H9 (cell line): ENCODE measurements around the gene PIP5KL1. TPM values are rescaled to one million over a fixed set of nuclear protein-coding genes. Genes with fewer than 3 reads are reported as not detected.
A peak's percentile ranks its signal among the peaks of the same experiment; 100 is the strongest.

Experiments
- DNase-seq: peaks from one replicate; pipeline ENCODE4 v3.0.0-alpha.2; 2017
- H2AFZ ChIP-seq: one replicate; pipeline ENCODE4 v1.6.1; 2013; ENCODE audit warnings: mild to moderate bottlenecking, low read length, control low read depth, moderate library complexity
- H2AK5ac ChIP-seq: 2 replicates; pipeline ENCODE4 v1.6.1; 2013; ENCODE audit warnings: low read length, control low read depth, mixed read lengths; ENCODE audit not compliant: insufficient read length
- H2BK120ac ChIP-seq: one replicate; pipeline ENCODE4 v1.6.1; 2013; ENCODE audit warnings: low read depth, mild to moderate bottlenecking, low read length, control low read depth, inconsistent platforms; ENCODE audit not compliant: poor library complexity, severe bottlenecking
- H2BK12ac ChIP-seq: 2 replicates; pipeline ENCODE4 v1.6.1; 2013; ENCODE audit warnings: low read length, control low read depth, mixed read lengths, low read depth; ENCODE audit not compliant: insufficient read length
- H2BK15ac ChIP-seq: 2 replicates; pipeline ENCODE4 v1.6.1; 2013; ENCODE audit warnings: low read depth, low read length, control low read depth
- H2BK20ac ChIP-seq: one replicate; pipeline ENCODE4 v1.6.1; 2013; ENCODE audit warnings: low read depth, mild to moderate bottlenecking, low read length, control low read depth, inconsistent platforms; ENCODE audit not compliant: poor library complexity, severe bottlenecking
- H2BK5ac ChIP-seq: 2 replicates; pipeline ENCODE4 v1.6.1; 2013; ENCODE audit warnings: low read length, control low read depth, mixed read lengths; ENCODE audit not compliant: insufficient read length
- H3K14ac ChIP-seq: 2 replicates; pipeline ENCODE4 v1.6.1; 2013; ENCODE audit warnings: low read length, control low read depth; ENCODE audit not compliant: insufficient read depth
- H3K18ac ChIP-seq: 2 replicates; pipeline ENCODE4 v1.6.1; 2013; ENCODE audit warnings: low read depth, mild to moderate bottlenecking, mixed read lengths, low read length, control low read depth; ENCODE audit not compliant: insufficient read length
- H3K23ac ChIP-seq: 2 replicates; pipeline ENCODE4 v1.6.1; 2013; ENCODE audit warnings: low read length, control low read depth, mixed read lengths, low read depth; ENCODE audit not compliant: insufficient read length
- H3K23me2 ChIP-seq: 2 replicates; pipeline ENCODE4 v1.6.1; 2013; ENCODE audit warnings: low read depth, mild to moderate bottlenecking, mixed read lengths, low read length, control low read depth; ENCODE audit not compliant: insufficient read length, poor library complexity, severe bottlenecking
- H3K27ac ChIP-seq: 2 replicates; pipeline ENCODE4 v1.5.1; 2013; ENCODE audit warnings: low read length, control low read depth, mixed read lengths, low read depth; ENCODE audit not compliant: insufficient read length
- H3K27me3 ChIP-seq: 2 replicates; pipeline ENCODE4 v1.6.1; 2013; ENCODE audit warnings: low read length, control low read depth, inconsistent platforms; ENCODE audit not compliant: insufficient read depth
- H3K4ac ChIP-seq: 2 replicates; pipeline ENCODE4 v1.6.1; 2013; ENCODE audit warnings: low read depth, mild to moderate bottlenecking, control low read depth, inconsistent platforms, low read length, moderate library complexity
- H3K4me1 ChIP-seq: 2 replicates; pipeline ENCODE4 v1.6.1; 2013; ENCODE audit warnings: low read length, control low read depth, inconsistent platforms; ENCODE audit not compliant: insufficient read depth
- H3K4me2 ChIP-seq: 2 replicates; pipeline ENCODE4 v1.6.1; 2013; ENCODE audit warnings: low read length, control low read depth, mixed read lengths; ENCODE audit not compliant: insufficient read length, insufficient read depth
- H3K56ac ChIP-seq: 2 replicates; pipeline ENCODE4 v1.6.1; 2013; ENCODE audit warnings: low read depth, mild to moderate bottlenecking, mixed read lengths, low read length, control low read depth; ENCODE audit not compliant: insufficient read length
- H3K79me1 ChIP-seq: 2 replicates; pipeline ENCODE4 v1.6.1; 2013; ENCODE audit warnings: low read depth, mild to moderate bottlenecking, moderate library complexity, low read length, control low read depth, inconsistent platforms; ENCODE audit not compliant: insufficient read depth, poor library complexity, severe bottlenecking
- H3K79me2 ChIP-seq: 2 replicates; pipeline ENCODE4 v1.6.1; 2013; ENCODE audit warnings: low read length, control low read depth, inconsistent platforms; ENCODE audit not compliant: insufficient read depth
- H3K9ac ChIP-seq: 2 replicates; pipeline ENCODE4 v1.6.1; 2013; ENCODE audit warnings: low read length, control low read depth, mixed read lengths; ENCODE audit not compliant: insufficient read length; ENCODE audit errors: extremely low read depth
- H3K9me3 ChIP-seq: one replicate; pipeline ENCODE4 v1.6.1; 2013; ENCODE audit warnings: low read depth, low read length, inconsistent platforms; ENCODE audit not compliant: control insufficient read depth
- H3T11ph ChIP-seq: one replicate; pipeline ENCODE4 v1.6.1; 2013; ENCODE audit warnings: mild to moderate bottlenecking, low read length, control low read depth, inconsistent platforms
- H4K20me1 ChIP-seq: one replicate; pipeline ENCODE4 v1.6.1; 2013; ENCODE audit not compliant: control insufficient read depth, insufficient read length, insufficient read depth
- H4K5ac ChIP-seq: 2 replicates; pipeline ENCODE4 v1.6.1; 2013; ENCODE audit warnings: low read depth, mild to moderate bottlenecking, mixed read lengths, low read length, control low read depth; ENCODE audit not compliant: insufficient read length
- H4K8ac ChIP-seq: replicated peaks from 2 replicates; pipeline ENCODE4 v1.6.1; 2013; ENCODE audit warnings: low read length, control low read depth, mixed read lengths, low read depth; ENCODE audit not compliant: insufficient read length
- H4K91ac ChIP-seq: 2 replicates; pipeline ENCODE4 v1.6.1; 2013; ENCODE audit warnings: low read depth, mild to moderate bottlenecking, moderate library complexity, mixed read lengths, low read length, control low read depth; ENCODE audit not compliant: insufficient read length
- H3K27ac Mint-ChIP-seq, 3 experiments: 2 replicates in 2 of 3; 3 replicates in 1 of 3; pipeline ENCODE4 v1.8.0; 2020 to 2021; ENCODE audit warnings: mixed read lengths in 3 of 3, mild to moderate bottlenecking in 1 of 3, moderate library complexity in 1 of 3
- H3K27me3 Mint-ChIP-seq: 2 replicates; pipeline ENCODE4 v1.8.0; 2021; ENCODE audit warnings: low read depth, mild to moderate bottlenecking, moderate library complexity, mixed read lengths
- H3K36me3 Mint-ChIP-seq, 3 experiments: 2 replicates in 2 of 3; 3 replicates in 1 of 3; pipeline ENCODE4 v1.8.0; 2020 to 2021; ENCODE audit warnings: low read depth in 3 of 3, mixed read lengths in 3 of 3; ENCODE audit not compliant: insufficient read depth in 1 of 3
- H3K4me1 Mint-ChIP-seq, 2 experiments: 2 replicates each; pipeline ENCODE4 v1.8.0; 2020; ENCODE audit warnings: mixed read lengths in 2 of 2
- H3K4me3 Mint-ChIP-seq, 2 experiments: 2 replicates in 1 of 2; 3 replicates in 1 of 2; pipeline ENCODE4 v1.8.0; 2020 to 2021; ENCODE audit warnings: mild to moderate bottlenecking in 2 of 2, mixed read lengths in 2 of 2, moderate library complexity in 1 of 2
- H3K9me3 Mint-ChIP-seq, 2 experiments: 2 replicates in 1 of 2; 3 replicates in 1 of 2; pipeline ENCODE4 v1.8.0; 2020; ENCODE audit warnings: mild to moderate bottlenecking in 2 of 2, mixed read lengths in 2 of 2, moderate library complexity in 1 of 2
- CTCF ChIP-seq: fragments of 200-600 bp; sonication (generic); conservative IDR thresholded peaks from 3 replicates; pipeline ENCODE4 v1.8.0; 2021; ENCODE audit warnings: antibody characterized with exemption, mild to moderate bottlenecking
- WGBS: extraction: QIAGEN DNeasy Blood & Tissue Kit; methylation state at CpG from one replicate; pipeline ENCODE4 v1.1.7; 2013; ENCODE audit warnings: missing lambda C conversion rate, low lambda C conversion rate, mixed read lengths; ENCODE audit not compliant: insufficient read length; ENCODE audit errors: extremely low coverage; 5-methylcytosine and 5-hydroxymethylcytosine counted together
- total RNA-seq: library from RNA; stranded (reverse); gene quantifications from 2 replicates; pipeline ENCODE4 v1.2.1, GENCODE V29; 2021

PIP5KL1 gene
- total RNA-seq, 1 experiment from 2014 or later = 11.6 TPM

- Mint-ChIP-seq H3K4me1 (peaks cover 43 to 56% of the 10 kb centered on the region in 2 experiments), H3K4me3 (peak overlapping the region; percentile 91 to 95), H3K27ac (peak overlapping the region; percentile 87 to 91 (median 91)), H3K36me3 (peaks cover 0 to 8% (median 0%) of the 10 kb centered on the region in 3 experiments; a peak in 2 of 7 replicates), H3K27me3 (no peaks in the 10 kb centered on the region), H3K9me3 (no peaks in the 10 kb centered on the region)
- Histone ChIP-seq H3K9me3 (no peaks in the 10 kb centered on the region), H3K79me2 (peaks cover 30% of the 10 kb centered on the region; the same call in 1 of the 2 replicates), H3K23me2 (peaks cover 19% of the 10 kb centered on the region), H2BK20ac (no peak overlapping the region), H4K20me1 (no peaks in the 10 kb centered on the region), H2BK12ac (no peak overlapping the region), H3K23ac (no peak overlapping the region), H3K27me3 (no peaks in the 10 kb centered on the region), H3K56ac (no peak overlapping the region), H4K8ac (no peak overlapping the region), H2AK5ac (no peak overlapping the region), H4K91ac (no peak overlapping the region), H3T11ph (no peak overlapping the region), H2BK15ac (no peak overlapping the region), H3K4me2 (peak overlapping the region; percentile 57), H2BK5ac (no peak overlapping the region), H3K4ac (no peak overlapping the region), H2AFZ (no peak overlapping the region), H3K4me1 (peaks cover 7% of the 10 kb centered on the region), H4K5ac (no peak overlapping the region), H3K14ac (no peak overlapping the region; the same call in 1 of the 2 replicates), H3K79me1 (peaks cover 9% of the 10 kb centered on the region), H3K27ac (no peak overlapping the region), H3K9ac (peak overlapping the region; percentile 61), H2BK120ac (no peak overlapping the region), H3K18ac (no peak overlapping the region)
- DNase-seq = peak; percentile 77
- no CpG with 5 or more reads among the region's 24 CpGs for WGBS
- TF ChIP-seq CTCF = no peak
Observed at GRCh38 chr9:127979333-127980059, 48.9 kb upstream of the PIP5KL1 start.
